HG02763 (cell line): ENCODE results near the gene STRBP.

Experiments used
- ATAC-seq: cut with Tn5 transposase; IDR thresholded peaks from one replicate; pipeline ENCODE4 v1.9.1; 2021; ENCODE audit warnings: mild to moderate bottlenecking, moderate library complexity; ENCODE audit not compliant: unreplicated experiment

The STRBP gene

GRCh38 chr9:123104807-123105206 lies 163.6 kb downstream of the STRBP start:
- no peak for ATAC-seq

- ATAC-seq = no peak
Observed at GRCh38 chr9:123102375-123103113, 165.8 kb downstream of the STRBP start.

DNA sequence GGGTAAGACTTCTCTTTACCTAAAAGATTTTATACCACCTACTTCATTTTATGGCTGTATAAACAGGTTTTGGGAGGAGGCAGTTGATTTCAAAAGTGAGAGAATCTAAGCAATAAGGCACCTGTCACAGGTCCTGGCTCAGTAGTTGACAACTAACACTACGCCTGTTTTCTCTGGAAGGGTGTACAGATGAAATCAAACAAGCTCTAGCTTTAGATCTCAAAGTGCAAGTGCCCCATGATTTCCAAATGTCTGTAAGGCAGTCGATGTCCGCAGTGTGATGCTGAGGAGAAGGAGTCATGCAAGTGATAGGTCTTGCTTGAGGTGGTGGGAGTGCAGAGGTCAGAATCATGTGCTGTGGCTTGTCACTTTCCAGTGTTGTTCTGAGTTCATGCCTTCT lies 168.8 kb downstream of the STRBP start:
- no peak for ATAC-seq

- ATAC-seq = no peak
Observed at GRCh38 chr9:123099042-123099441, 169.3 kb downstream of the STRBP start.

DNA sequence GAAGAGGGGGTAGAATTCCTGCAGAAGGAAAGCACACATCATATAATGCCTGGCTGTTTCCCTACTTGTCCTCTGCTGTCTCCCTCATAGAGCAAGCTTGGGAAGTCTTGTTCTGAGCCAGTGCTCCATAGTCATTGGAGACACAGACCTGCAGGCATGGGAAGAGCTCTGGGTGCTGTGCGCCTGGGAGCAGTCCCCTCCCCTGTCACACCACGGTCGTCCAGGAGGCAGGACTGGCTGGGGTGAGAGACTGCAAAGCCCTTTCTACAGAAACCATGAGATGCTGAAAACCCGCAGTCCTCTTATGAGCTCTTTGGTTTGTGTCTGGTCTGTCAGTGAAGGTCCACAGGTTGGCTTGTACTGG lies 170.3 kb downstream of the STRBP start:
- no peak for ATAC-seq

DNA sequence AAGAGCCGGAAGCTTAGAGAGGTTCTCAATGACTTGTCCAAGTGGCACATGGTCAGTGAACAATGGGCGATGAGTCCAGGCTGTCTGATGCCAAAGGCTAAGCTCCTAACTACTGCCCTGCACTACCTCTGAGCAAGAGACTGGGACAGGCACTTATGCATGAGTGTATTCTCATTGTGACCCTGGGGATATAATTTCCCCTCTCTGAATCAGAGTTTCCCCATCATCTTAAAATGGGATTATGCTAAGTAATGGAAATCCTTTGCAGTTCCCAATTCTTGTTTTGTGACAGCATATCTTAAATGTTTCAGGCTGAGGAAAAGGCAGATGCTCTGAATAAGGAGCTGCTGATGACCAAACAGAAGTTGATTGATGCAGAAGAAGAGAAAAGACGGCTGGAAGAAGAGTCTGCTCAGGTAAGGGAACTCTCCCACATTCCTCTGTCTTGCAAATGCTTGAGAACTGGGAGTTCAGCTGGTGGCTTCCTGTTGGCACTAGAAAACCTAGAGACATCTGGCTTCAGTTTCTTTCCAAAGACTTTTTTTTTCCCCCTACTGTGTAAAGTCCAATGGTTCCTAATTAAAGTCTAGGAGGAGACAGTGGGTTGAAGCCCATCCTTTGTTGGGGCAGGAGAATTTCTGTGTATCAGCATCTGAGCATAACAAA lies 170.8 kb downstream of the STRBP start:
- ATAC-seq = no peak

DNA sequence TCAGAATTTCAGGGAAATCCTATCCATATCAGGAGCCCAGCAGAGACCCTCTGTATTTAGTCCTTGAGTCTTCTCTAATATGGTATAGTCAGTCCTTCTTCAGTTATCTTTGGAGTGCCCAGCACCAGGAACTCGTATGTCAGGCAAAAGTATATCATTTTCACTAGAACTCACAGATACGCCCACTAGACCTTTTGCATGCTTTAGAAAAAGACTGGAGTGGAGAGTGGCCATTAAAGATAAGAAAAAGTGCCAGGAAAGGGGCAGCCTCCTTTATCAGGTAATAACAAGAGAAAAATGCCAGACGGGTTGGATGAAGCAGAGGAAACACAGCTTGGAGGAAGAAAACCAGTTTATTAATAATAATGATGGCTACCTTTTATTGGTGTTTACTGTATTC lies 171.4 kb downstream of the STRBP start:
- ATAC-seq = no peak

DNA sequence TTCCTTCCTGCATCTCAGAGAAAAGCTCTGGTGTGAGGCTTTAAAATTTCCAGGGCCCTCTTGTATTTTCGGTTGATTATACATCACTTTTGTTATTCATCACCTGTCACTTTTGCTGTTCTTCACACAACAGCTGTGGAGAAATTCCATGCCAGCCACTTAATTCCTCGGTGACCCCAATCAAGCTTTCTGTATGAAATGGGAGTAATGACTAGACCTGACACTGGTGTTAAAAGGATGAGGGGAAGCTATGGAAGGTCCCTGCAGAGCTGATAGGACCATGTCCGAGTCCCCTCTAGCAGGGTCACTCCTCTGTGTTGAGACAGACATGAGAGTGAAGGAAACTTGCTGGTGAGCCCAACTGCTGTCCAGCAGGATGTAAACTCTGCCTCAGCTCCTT lies 175.2 kb downstream of the STRBP start:
- ATAC-seq = no peak

GRCh38 chr9:123091459-123091858 lies 176.9 kb downstream of the STRBP start:
- no peak for ATAC-seq

- ATAC-seq = no peak
Observed at GRCh38 chr9:123090956-123091355, 177.4 kb downstream of the STRBP start.

DNA sequence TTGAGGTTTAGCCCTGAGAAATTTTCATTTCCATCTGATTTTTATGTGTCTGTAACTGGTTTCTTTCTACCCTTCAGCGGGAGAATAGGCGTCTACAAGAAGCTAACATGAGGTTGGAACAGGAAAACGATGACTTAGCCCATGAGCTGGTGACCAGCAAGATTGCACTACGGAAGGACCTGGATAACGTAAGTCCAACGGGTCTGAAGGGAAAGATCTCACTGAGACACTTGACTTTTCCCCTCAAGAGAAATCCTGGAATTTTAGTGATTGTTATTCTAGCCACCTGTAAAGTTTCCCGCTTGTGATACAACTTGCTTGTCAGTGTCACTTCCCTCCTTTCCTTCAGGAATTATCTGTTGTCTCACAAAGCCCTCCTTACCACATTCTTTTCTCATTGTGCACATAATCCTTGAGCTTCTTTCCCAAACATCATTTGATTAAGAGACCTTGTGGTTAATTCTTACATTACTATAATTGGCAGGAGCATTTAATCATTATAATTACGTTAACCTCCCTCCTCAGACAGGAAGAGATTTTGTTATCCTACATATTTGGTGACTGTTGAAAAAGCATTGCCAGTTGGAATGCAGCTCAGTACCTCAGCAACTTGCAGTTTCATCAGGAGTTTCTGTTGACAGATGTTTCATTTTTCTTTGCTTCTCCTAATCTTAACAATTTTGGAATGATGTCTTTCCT lies 178.0 kb downstream of the STRBP start:
- ATAC-seq = no peak

- ATAC-seq = no peak
Observed at GRCh38 chr9:123089790-123090189, 178.6 kb downstream of the STRBP start.

- no peak for ATAC-seq
Observed at GRCh38 chr9:123089040-123089439, 179.3 kb downstream of the STRBP start.

GRCh38 chr9:123087359-123087888 lies 181.0 kb downstream of the STRBP start:
- no peak for ATAC-seq

DNA sequence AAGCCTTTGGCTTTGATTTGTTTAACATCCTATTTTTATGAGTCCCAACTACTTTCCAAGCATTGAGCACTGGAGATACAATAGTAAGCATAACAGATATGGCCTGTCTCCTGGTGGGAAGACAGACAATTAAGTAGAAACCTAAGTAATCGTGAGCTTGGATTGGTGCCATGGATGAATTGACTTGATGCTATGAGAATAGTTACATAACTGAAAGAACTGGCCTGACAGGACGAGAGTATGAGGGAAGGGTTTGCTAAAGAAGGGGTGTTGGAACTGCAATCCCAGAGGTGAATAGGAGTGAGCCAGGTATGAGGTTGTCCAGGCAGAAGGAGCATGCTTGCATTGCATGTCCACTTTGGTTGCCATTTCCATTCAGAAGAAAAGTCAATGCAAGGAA lies 182.5 kb downstream of the STRBP start:
- no peak for ATAC-seq

GRCh38 chr9:123084256-123084655 lies 184.1 kb downstream of the STRBP start:
- no peak for ATAC-seq

GRCh38 chr9:123083680-123084079 lies 184.7 kb downstream of the STRBP start:
- ATAC-seq = no peak

DNA sequence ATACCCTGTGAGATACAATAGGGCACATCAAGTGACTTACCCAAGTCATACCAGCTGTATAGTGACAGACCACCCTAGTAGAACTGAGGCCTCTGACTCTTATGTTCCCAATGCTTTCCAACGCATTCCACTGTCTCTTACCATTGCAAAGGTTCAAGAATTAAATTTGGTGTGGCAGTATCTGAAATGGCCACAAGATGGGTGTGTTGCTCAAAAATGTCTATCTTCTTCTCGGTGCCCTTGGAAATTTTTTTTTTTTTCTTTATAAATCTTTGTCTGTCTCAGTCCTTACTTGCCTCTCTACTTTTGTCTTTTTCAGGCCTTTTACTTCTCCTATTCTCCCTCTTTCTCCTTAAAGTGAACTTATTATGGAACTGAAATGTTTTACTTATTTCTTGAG lies 186.6 kb downstream of the STRBP start:
- no peak for ATAC-seq

DNA sequence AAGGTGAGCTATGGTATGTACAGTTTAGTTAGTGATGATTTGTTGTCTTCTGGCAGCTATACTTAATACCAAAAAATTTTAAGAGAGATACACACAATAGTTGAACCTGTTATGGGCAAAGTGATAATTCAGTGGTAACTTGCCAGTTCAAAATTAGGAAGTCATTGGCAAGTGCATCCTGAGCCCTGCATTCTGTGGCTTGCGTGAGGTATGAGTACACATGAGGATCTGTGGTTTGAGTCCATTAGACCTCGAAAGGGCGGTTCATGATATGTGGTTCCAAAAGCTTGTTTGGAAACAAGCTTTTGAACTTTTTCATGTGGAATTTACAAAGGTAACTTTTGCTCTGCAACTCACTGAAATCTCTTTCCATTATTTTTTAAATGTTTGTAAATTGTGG lies 187.9 kb downstream of the STRBP start:
- ATAC-seq = no peak

DNA sequence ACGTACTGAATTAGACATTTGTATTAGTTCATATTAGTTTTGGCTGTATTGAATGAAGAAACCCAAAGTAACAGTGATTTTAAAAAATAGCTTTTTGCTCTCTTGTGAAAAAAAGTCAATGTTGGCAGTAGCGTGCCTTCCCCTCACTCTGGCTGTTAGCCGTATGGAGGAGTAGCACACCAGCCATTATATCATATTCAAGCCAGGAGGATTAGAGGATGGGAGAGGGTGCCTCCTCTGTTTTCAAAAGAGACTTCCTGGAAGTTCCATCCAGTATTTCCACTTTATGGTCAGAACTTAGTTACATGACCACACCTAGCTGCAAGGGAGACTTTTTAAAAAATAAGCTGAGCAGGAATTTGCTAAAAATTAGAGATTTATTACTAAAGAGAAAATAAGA lies 193.8 kb downstream of the STRBP start:
- no peak for ATAC-seq

GRCh38 chr9:123073991-123074422 lies 194.4 kb downstream of the STRBP start:
- no peak for ATAC-seq

DNA sequence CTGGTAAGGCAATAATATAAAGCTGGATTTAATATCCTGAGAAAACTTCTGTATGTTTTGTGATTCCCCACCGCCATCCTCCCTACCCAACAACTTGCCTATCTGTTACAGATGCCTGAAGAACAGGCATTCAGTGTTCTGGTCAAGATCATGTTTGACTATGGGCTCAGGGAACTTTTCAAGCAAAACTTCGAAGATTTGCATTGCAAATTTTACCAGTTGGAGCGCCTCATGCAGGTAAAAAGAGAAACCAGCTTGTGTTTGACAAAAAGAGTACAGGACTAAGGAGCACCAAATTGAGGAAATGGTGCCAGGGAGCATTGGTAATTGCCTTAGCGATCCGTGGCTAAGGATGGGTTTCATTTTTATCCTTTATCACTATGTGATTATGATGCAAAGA lies 194.9 kb downstream of the STRBP start:
- no peak for ATAC-seq
